UCSD-AML1 (cell line): ENCODE results near the gene DNER.

ENCODE experiments used
- DNase-seq: peaks from one replicate; lab custom pipeline; 2025; ENCODE audit not compliant: unreplicated experiment; lab: John Stamatoyannopoulos, UW

DNER gene

DNA sequence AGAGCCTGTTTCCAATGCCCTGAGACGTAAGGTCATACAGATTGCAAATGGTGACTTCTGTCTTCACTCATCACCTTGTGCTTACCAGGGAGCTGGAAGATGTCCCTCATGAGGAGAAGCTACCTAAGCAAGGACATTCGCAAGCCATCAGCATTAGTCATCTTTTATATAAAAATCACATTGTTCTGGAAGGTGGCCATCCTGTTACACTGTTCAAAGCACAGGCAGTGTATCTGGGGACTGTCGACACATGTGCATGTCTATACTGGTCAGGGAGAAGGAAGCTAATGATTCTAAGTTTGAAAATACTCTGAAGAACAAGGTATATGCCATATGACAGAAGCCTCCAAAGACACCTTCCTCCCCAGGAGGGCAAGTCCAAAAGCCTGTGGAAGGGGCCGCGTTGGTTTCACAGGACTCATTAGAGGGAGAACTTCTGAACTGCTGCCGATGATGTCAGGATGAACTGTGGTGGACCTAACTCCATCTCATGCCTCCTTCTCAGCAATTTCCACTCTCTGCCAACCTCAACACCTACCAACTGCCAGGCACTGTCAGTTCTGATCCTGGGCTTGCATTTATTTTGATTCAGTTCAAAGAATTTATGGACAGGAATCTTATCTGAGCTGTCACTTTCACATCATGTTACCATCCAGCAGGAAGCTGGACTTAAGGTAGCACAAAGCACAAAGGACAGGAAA is 39.4 kb downstream of the DNER start:
- DNase-seq = no peak

DNA sequence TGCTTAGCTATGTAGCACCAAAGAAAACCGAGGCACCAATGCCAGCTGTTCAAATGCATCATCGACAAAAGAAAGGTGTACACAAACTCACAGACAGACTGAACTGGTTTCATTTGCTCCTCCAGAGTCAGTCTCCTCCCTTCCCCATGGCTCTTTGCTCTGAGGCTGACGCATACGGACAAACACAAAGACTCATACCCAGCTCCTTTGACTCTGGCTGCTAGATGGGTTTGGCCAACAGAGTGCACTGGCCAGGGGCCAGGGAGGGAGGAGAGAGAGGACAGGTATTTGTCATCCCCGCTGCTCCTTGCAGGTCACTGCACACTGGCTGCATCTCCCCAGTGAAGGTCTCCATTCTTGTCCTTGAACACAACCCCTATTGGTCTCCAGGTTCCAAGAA is 40.7 kb downstream of the DNER start:
- DNase-seq = no peak

DNA sequence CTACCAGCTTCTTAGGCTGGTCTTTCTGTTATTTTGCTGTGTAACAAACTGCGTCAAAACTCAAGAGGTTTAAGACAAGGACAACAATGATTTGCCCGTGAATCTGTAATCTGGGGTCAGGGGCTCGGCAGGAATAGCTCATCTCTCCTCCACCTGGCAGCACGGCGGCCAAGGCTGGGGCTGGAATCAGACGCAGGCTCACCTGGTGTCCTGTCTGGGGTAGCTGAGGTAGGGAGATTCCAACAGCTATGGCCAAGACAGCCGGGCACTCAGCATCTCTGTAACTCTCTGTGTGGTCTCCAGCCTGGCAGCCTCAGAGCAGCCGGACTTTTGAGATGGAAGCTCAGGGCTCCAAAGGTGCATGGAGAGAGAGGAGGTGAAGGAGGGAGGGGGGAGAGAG is 42.3 kb downstream of the DNER start:
- no peak for DNase-seq

DNA sequence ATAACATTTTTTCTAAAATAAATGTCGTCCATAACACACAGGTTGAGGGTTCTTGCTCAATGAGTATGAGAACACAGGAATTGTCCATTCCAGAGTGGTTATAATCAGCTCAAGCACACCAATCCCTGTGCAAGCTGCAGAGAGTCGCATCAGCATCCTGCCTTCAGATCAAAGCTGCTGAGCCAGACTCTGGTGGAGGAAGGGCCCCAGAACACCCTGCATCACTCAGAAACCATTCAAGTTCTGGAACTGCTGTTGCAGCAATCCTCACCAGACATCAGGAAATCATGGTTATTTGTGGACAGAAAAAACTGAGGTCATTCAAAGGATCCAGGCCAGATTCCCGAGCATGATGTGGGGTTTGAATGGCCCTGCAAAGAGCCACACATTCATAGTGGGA is 44.5 kb downstream of the DNER start:
- no peak for DNase-seq

DNA sequence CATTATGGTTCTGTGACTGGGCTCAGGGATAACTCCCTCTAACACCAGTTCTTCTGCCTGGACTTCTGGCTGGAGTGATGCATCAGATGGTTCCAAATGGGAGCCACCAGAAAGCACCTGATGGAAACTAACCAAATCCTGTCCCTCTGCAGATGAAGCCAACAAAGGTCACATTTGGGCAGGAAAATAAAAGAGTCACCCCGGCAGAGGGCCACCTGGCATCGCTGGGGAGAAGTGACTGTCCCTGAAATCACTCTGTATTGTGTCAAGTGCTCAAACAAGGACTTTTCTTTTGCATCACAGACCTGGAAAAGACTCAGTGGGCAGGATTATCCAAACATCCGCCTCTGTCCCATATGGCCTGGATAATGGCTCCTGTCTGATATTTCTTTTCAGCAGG is 47.5 kb downstream of the DNER start:
- no peak for DNase-seq

DNA sequence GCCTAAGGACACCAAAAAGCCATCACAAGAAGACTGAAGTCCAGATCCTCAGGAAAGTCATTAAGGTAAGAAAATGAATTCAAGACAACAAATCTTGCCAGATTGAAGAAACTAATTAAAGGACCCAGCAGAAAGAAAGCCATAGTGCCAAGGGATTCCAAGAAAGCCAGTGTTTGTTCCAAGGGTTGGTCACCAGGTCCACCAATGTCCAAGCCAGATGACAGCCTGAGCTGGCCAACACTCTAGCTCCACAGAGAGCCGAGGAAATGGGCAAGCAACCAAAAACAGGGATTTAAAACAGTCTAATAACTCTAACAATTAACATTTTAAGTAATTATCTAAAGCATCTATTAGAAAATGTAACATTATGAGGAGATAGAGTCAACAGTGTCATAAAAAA is 49.2 kb downstream of the DNER start:
- no peak for DNase-seq

DNA sequence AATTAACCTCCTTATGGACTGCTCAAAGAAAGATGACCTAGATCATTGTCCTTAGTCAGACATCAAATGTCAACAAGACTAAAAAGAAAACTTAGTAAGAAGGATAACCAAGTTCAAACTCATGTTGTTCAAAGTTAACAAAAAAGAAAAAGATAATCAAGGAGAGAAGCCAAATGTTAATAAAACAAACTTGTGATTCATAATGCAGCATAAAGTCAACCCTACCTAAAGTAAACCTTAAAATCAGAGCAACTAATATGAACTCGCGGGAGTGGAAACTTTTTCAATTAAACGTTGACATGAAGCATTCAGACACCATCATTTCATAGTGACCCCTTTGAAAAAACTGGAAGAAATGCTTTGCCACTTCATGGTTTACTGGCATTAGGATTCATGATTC is 52.9 kb downstream of the DNER start:
- DNase-seq = no peak

DNA sequence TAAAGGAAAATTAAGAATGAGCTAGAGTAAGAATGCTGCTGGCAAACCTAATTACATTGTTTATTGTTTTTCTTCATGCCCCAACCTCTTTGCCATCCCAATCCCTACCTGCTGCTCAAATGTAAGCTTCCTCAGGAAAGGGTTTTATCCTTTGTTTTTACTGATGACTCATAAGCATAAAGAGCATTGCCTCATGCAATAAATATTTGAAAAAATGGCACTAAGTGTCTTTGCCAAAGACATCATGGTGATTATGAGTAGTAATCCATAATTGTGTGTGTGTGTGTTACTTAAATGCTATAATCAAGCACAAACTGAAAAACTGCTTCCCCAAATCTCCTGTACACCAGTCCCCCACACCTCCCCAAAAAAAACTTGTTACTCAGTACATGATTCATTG is 53.4 kb downstream of the DNER start:
- DNase-seq = no peak

DNA sequence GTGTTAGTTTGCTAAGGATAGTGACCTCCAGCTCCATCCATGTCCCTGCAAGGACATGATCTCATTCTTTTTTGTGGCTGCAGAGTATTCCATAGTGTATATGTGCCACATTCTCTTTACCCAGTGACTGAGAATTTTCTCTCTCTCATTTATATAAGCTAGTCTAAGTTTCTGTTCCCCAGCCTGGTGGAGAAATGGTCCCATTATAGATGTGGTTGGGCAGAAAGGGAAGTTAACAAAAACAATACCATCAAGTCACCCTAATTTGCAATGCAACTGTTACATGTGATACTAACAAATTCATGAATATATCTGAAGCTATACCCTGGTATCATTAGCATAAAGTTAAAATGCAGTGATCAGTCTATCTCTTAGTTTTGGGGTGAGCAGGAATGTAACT is 54.0 kb downstream of the DNER start:
- DNase-seq = no peak

DNA sequence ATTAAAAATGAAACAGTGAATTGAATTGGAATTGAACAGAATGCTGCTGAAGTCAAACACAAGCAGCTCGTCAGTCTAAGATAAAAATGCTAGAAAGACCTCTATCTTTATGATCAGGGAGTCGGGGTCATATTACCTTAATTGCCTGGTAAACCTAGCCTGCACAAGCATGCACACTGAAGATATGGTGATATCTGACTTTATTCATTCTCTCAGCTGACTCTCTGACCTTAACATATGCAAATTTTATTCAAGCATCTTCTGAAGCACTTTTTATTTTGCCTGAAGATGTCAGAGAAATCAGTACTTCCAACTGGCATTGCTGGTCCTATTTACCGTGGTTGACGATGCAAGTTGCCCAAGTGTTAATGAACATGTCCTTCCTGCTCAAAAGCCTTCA is 56.4 kb downstream of the DNER start:
- DNase-seq = no peak

DNA sequence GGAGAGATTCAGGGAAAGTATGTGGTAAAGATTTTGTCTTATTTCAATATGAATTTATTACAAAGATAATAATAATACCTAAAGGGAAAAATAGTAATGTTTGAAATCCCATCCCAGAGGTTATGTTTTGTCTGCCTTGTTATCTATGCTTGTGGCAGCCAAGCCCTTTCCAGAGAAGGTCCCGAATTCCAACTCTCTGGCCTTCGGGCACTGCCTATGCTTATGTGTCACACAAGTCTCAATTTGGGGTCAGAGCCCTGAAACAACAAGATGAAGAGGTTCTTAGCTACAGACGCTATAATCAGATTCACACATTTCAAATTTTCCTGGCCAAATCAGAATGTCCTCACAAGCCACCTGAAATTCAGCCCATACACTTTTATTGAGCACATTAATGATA is 59.9 kb downstream of the DNER start:
- no peak for DNase-seq

DNA sequence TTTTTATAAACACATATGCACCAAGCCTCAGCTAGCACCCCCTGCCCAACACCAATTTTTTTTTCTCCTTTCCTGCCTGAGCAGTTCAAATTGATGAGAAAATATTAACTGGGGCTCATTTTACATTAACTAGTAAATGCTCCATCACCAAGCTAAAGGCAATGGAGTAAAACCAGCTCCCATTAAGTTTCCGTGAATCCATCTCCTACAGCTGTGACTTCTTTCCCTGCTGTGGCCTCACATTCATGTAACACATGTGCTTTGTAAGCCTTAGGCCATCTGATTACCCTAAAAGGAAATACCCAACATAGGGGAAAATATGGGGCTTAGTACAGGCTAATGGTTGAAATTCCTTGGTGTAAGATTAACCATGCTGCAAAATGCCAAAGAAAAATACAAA is 60.8 kb downstream of the DNER start:
- DNase-seq = no peak

DNA sequence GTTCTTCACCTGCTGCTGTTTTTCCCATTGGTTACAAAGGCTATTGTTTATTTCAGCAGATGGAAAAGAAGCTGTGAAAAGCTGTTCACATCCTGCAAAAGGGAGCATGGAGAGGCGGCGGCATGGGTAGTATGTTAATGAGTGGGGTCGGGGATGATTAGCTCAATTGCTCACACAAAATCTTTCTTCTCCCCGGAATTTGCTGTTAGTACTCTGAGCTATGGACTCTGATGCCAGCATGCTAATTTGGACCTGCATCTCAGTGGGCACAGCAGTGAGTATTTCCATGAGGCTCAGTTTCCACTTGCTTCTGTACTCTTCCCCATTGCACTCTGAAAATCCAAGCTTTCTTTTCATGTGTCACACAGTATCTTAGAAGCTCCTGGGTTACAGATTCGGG is 61.6 kb downstream of the DNER start:
- DNase-seq = no peak

DNA sequence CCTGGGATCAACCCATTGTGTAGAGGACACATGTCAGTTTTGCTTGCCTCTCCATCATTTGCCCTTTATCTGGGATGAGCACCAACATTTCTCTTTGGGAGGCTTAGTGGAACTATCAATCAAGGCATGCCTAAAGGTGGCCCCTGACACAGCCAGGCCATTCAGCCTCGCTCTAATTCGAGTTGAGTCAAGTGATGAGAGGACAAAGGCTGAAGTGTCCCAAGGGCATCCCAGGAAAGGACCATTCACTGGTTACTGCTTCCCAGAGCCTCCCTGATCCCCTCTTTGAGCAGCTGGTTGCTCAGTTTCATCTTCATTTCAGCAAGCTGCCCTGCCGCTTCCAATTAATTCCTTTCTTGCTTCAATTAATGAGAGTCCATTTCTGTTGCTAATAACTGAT is 63.5 kb downstream of the DNER start:
- DNase-seq = no peak

DNA sequence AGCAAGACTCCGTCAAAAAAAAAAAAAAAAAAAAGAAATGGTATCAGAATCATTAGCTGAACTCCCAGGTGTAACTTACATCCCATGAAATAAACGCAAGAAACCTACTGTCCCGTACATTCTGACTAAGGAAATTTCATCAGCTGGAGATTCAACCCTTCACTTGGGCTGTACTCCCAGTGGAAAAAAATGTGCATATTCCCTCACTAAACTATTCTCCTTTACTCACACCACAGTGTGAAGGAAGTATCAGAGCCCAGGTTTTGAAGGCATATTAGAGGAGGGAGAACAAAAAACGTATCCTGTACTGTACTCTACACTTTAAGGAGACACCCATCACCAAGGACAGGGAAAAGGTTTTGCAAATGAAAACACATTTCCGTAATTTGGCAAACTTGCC is 64.3 kb downstream of the DNER start:
- DNase-seq = no peak

DNA sequence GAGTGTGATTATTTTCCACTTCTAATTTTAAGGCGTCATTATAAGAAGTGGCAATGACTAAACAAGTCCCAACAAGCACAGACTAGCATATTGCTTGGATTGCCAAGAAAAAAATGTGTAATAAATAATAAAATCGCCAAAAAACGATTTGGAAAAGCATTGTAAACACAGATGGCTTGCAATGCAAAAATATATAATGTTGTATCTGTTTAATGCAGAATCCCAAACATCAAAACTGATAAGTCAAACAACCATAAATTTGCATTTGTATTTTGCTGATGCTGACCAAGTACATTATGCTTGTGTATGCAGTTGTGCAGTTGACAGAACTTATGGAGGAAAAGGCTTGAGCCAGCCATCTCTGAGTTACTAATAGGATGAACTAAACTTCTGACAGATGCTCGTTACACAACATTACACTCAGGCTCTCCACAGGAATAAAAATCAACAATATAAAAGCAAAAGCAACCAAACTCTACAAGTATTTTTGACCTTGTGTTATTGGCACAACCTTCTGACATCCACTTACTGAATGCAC is 68.1 kb downstream of the DNER start:
- no peak for DNase-seq

DNA sequence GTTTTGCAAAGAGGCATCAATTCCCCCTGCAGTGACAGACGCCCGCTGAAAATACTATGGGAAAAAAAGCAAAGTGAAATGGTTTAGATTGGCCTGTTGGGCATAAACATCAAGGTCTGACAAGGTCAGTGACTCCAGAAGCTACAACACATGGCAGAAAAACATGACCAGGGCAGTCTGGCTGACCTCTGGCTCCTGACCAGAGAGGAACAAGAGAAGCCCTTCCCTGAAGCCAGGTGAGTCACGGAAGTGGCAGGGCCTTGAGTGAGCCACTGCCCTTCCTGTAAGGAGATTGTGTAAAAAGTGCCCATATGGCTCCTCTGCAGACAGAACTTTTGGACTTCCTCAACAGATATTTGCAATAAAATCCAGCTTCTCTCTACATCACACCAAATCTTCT is 72.0 kb downstream of the DNER start:
- DNase-seq = no peak

DNA sequence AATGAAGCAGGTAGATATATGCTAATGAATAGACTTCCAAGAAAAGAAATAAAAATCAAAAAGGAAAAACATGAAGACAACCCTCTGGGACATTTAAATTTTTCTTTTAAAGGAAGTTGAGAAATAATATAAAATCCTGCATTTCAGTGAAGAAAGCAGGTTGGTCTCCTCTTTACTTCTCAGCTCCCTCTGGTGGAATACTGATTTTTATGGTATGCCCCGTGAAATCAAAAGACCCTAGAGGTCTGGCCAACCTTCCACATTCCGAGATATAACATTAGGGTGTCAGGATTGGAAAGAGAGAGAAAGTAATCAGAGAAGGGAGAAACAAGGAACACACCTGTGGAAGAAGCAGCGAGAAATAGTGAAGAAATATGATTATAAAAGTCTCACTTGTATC is 72.7 kb downstream of the DNER start:
- no peak for DNase-seq

DNA sequence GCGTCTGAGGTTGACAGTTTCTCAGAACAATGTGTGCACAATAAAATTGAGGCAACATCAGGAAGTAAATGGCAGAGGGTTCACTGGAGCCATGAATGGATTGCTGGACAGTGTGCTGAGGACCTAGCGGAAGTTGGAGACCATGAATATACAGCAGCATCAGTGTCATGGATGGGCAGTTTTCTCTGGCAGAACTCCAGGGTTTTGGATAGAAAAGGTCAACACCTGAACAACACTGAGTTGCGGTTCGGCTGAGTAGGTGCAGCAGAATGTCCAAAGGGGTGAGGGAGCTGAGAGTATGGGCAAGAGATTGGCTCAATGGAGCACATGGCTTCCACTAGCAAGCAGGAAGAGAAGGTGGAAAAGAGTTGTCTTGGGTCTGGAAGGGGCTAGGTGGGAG is 73.7 kb downstream of the DNER start:
- no peak for DNase-seq

DNA sequence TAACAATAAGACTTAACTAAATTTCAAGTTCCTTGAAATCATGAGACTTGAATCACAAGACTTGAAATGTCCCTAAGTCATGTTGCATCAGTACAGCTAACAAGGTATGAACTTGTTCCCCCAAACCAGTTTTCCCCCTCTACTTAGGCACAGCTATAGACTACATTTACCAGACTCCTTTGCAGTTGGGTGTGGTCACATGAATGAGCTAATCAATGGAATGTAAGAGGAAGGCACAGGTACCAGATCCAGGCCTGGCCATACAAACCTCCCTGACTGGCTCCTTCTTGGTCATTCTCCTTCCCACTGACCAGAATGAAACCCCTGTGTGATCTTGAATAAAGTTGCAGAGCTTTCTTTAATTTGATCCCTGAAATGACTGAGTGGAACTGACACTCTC is 77.8 kb downstream of the DNER start:
- DNase-seq = no peak

DNA sequence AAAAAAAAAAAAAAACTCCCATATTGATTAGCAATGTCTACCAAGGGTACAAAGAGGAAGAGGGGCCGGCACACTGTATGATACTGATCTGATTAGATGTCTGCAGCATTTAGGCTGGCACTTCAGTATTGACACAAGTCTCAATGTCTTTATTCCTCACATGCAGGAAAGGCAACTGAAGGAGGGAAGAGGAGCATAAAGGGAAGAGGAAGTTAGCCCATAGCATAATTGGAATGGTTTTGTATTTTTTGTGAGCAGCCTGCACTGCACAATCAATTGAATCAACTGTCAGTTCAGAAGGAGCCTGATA is 79.0 kb downstream of the DNER start:
- DNase-seq = no peak

DNA sequence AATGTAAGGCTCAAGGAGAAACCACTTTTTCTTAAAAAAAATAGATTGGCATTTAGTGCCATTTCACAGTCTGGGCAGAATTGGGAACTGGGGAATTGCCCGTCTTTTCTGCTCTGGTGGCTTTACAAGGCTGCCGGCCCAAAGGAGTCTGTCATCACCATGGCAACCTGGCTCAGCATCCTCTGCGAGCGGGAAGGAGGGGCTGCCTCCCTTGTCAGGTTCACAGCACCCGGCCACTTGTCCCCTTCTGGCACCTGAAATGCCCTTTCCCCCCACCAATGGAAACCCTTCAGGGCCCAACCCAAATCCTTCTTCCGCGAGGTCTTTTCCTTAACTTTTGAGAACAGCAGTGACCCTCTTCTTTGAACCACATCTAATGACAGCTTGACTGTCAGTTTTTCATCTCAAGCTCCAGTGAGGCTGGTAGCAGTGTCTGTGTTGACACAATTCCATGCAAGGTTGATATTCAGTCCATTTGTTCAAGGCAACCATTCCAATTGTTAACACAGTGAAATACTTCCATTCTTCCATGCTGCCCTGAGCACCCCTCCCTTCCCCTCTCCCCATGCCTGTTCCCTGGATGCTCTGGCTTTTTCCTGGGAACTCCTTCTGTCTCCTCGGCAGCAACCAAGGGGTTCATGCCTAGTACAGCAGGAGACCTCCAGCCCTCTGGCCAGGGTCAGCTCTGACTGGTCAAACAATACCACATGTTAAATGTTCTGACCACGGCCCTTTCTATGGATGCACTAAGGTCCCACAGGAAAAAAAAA is 79.6 kb downstream of the DNER start:
- DNase-seq = no peak

DNA sequence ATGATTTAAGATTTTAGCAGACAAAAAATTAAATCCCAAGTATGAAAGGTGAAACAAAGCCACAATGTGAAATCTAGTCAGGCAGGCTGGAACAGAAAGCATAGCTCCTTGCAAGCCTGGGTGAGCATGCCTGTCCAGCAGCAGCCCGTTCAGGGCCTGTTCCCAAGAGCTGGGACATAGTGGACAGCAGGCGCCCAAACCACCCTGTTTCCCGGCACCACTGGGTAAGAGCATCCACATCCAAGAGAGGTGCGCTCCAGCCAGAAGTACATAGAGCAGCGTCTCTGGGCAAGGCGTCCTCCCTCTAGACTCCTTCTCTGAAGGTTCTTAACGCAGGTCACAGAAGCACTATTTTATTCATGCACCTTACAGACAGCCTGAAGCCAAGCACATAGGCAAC is 80.8 kb downstream of the DNER start:
- DNase-seq = no peak
